ENCODE results near the gene EARS2.

Gene EARS2

DNA sequence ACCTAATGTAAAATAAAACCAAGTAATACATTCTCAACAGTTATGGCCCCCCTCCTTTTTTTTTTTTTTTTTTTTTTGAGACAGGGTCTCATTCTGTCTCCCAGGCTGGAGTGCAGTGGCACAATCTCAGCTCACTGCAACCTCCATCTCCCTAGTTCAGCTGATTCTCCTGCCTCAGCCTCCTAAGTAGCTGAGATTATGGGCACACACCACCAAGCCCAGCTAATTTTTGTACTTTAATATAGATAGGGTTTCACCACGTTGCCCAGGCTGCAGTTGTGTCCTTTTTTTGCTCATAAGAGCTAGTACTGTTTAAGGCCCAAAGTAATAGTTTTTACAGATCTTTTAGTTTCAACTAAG lies 18.3 kb downstream of the EARS2 start:
- H3K27ac ChIP-seq, result peak overlapping the region; percentile 75
- H3K4me3 ChIP-seq (ENCODE audit: low read depth, low read length), result no peak overlapping the region
- TF ChIP-seq, protein P1, sequence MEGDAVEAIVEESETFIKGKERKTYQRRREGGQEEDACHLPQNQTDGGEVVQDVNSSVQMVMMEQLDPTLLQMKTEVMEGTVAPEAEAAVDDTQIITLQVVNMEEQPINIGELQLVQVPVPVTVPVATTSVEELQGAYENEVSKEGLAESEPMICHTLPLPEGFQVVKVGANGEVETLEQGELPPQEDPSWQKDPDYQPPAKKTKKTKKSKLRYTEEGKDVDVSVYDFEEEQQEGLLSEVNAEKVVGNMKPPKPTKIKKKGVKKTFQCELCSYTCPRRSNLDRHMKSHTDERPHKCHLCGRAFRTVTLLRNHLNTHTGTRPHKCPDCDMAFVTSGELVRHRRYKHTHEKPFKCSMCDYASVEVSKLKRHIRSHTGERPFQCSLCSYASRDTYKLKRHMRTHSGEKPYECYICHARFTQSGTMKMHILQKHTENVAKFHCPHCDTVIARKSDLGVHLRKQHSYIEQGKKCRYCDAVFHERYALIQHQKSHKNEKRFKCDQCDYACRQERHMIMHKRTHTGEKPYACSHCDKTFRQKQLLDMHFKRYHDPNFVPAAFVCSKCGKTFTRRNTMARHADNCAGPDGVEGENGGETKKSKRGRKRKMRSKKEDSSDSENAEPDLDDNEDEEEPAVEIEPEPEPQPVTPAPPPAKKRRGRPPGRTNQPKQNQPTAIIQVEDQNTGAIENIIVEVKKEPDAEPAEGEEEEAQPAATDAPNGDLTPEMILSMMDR (IDR thresholded peaks at IDR 0.05; ENCODE audit: low read depth, low read length, missing control alignments), result no peak
- H3K27me3 ChIP-seq (replicated peaks), result no peaks in the 10 kb centered on the region
- peaks cover 21% of the 10 kb centered on the region for H3K36me3 ChIP-seq (replicated peaks)
- DNase-seq, result no peak
- in situ Hi-C loops (cut with HindIII; ENCODE audit: low pct_ligation_motif_present, low sequenced_read_pairs), result no loop called here

DNA sequence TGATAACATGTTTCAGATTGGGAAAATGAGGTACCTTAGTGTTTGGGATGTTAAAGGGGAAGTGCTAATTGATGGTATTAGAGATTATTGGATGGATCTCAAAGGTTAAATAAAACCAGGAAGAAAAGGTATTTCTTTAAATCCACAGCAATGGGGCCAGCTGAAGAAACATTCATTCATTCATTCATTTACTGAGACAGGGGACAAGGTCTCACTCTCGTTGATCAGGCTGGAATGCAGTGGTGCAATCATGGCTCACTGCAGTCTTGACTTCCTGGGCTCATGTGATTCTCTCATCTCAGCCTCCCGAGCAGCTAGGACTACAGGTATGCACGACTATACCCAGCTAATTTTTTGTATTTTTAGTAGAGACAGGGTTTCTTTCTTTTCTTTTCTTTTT lies 19.8 kb downstream of the EARS2 start:
- DNase-seq, result no peak
- in situ Hi-C loops (cut with HindIII; ENCODE audit: low pct_ligation_motif_present, low sequenced_read_pairs), result no loop called here
- H3K27ac ChIP-seq, result no peak overlapping the region
- TF ChIP-seq, protein P1 (IDR thresholded peaks at IDR 0.05; ENCODE audit: low read depth, low read length, missing control alignments), result no peak
- H3K36me3 ChIP-seq (replicated peaks), result peaks cover 28% of the 10 kb centered on the region
- H3K27me3 ChIP-seq (replicated peaks), result no peaks in the 10 kb centered on the region
- H3K4me3 ChIP-seq (ENCODE audit: low read depth, low read length), result no peak overlapping the region

DNA sequence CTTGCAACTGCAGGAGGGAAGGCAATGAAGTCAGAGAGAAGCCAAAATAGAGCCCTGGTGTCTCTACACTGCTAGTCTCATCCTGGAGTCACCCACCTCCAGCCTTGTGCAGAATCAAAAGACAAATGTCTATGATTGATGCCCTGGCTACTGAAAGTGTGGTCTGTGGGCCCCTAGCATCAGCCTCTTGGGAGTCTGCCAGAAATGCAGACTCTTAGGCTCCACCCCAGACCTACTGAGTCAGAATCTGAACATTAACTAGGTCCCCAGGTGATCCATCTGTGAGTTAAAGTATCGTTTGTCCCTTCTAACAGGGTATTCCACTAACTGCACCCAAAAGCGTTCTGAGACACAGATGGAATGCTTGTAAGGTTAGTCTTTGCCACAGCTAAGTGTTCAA lies 21.2 kb downstream of the EARS2 start:
- H3K27ac ChIP-seq, result no peak overlapping the region
- H3K4me3 ChIP-seq (ENCODE audit: low read depth, low read length), result no peak overlapping the region
- TF ChIP-seq, protein P1 (IDR thresholded peaks at IDR 0.05; ENCODE audit: low read depth, low read length, missing control alignments), result no peak
- peaks cover 31% of the 10 kb centered on the region for H3K36me3 ChIP-seq (replicated peaks)
- no peaks in the 10 kb centered on the region for H3K27me3 ChIP-seq (replicated peaks)
- DNase-seq, result no peak
- in situ Hi-C loops (cut with HindIII; ENCODE audit: low pct_ligation_motif_present, low sequenced_read_pairs), result no loop called here

DNA sequence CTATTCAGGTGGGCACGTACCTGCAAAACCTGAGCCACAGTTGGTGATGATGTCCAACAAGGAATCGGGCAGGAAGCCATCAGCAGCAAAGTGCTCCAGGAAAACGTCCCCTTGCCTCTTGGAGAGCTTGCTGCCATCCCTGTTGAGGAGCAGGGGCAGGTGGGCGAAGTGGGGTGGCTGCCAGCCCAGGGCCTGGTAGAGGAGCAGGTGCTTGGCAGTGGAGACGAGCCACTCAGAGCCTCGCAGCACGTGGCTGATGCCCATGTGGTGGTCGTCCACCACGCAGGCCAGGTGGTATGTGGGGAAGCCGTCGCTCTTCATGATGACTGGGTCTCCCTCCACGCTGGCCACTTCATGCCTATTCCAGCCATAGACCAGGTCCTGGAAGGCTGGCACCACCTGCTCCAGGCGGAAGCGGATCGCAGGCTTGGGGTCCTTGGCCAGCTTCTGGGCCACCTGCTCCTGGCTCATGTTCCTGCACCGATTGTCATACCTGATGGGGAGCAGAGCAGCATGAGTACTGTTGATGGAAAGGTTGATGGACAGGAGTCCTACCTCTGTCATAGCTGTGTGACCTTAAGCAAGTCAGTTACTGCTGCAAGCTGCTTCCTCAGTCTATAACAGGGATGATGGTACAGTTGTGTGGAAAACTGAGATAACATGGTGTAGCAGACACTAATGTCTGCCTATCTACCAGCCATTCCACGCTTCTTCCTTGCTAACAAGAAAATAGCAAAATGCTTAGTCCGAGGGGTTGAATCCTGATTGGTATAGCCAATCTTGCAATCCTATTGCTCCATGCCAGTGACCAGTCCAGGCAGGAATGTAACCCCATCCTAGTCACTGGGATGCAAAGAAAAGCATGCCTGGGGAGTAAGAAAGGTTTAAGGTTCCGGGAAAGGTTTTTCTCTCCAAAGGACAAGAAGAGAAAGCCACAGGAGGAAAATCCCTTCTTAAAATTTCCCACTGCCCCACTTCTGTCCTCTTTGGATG lies 22.0 kb downstream of the EARS2 start:
- in situ Hi-C loops (cut with HindIII; ENCODE audit: low pct_ligation_motif_present, low sequenced_read_pairs), result no loop called here
- Histone ChIP-seq H3K27me3 (replicated peaks) (no peaks in the 10 kb centered on the region), H3K27ac (no peak overlapping the region), H3K36me3 (replicated peaks) (peaks cover 28% of the 10 kb centered on the region), H3K4me3 (ENCODE audit: low read depth, low read length) (no peak overlapping the region)
- TF ChIP-seq, protein P1 (IDR thresholded peaks at IDR 0.05; ENCODE audit: low read depth, low read length, missing control alignments), result no peak
- DNase-seq, result no peak

DNA sequence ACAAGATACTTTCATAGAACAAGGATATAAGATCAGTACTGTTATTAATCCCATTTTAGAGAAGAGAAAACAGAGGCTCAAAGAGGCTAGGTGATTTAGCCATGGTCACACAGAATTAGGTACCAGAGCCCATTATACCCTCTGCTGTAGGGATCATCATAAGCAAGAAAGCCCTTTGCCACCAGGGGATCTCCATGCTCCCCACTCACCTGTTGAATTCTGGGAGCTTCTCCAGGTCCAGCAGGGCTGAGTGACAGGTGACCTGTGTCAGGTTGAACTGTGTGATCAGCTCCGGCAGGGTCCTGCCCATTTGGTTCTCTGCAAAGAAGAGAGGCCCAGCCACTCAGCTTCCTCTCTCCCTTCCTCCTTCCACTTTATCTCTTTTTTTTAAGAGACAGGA lies 24.7 kb downstream of the EARS2 start:
- in situ Hi-C loops (cut with HindIII; ENCODE audit: low pct_ligation_motif_present, low sequenced_read_pairs), result no loop called here
- Histone ChIP-seq H3K27ac (no peak overlapping the region), H3K4me3 (ENCODE audit: low read depth, low read length) (no peak overlapping the region), H3K27me3 (replicated peaks) (no peaks in the 10 kb centered on the region), H3K36me3 (replicated peaks) (peaks cover 44% of the 10 kb centered on the region)
- no peak for DNase-seq
- TF ChIP-seq, protein P1 (IDR thresholded peaks at IDR 0.05; ENCODE audit: low read depth, low read length, missing control alignments), result no peak
